Fibroblast of the aortic adventitia (primary cell): ENCODE data around the gene PARD3B. TPM values are rescaled to one million over a fixed set of nuclear protein-coding genes. Genes with fewer than 3 reads are reported as not detected.

Experiments
- DNase-seq: peaks from one replicate; pipeline ENCODE4 v3.0.0-alpha.2; 2010; ENCODE audit warnings: low read depth
- H3K4me3 ChIP-seq: 2 replicates; pipeline ENCODE4 v1.5.1; 2011; ENCODE audit warnings: low read depth, mild to moderate bottlenecking, control low read depth, low read length, moderate library complexity
- CTCF ChIP-seq: IDR thresholded peaks from 2 replicates; pipeline ENCODE4 v1.5.1; 2011; ENCODE audit warnings: mild to moderate bottlenecking, low read length, control low read depth, inconsistent platforms; ENCODE audit not compliant: insufficient read depth
- total RNA-seq: library from RNA; depleted of rRNA; stranded (reverse); fragments of >200 nt; gene quantifications from 2 replicates; pipeline ENCODE4 v1.2.3, GENCODE V29; 2012; ENCODE audit warnings: low replicate concordance

PARD3B gene
- total RNA-seq, 1 donor, result 15.9 TPM

- TF ChIP-seq CTCF, result no peak
- no peak overlapping the region for H3K4me3 ChIP-seq
- DNase-seq, result no peak
Measured at GRCh38 chr2:204824751-204825453, 279.6 kb downstream of the PARD3B start.

- no peak for TF ChIP-seq CTCF
- no peak for DNase-seq
Measured at GRCh38 chr2:204825681-204826080, 280.4 kb downstream of the PARD3B start.

GRCh38 chr2:204827701-204828590 is 282.7 kb downstream of the PARD3B start:
- no peak for TF ChIP-seq CTCF
- DNase-seq, result no peak
- H3K4me3 ChIP-seq, result no peak overlapping the region

More at GRCh38 chr2:204825681-204826080, 280.4 kb downstream of the PARD3B start:
- H3K4me3 ChIP-seq, result no peak overlapping the region

GRCh38 chr2:204834716-204835384 is 289.6 kb downstream of the PARD3B start:
- H3K4me3 ChIP-seq, result no peak overlapping the region
- no peak for DNase-seq
- no peak for TF ChIP-seq CTCF

- no peak overlapping the region for H3K4me3 ChIP-seq
- no peak for TF ChIP-seq CTCF
- DNase-seq, result no peak
Measured at GRCh38 chr2:204835786-204836185, 290.5 kb downstream of the PARD3B start.

GRCh38 chr2:204840504-204840903 is 295.2 kb downstream of the PARD3B start:
- TF ChIP-seq CTCF, result no peak
- DNase-seq, result no peak
- no peak overlapping the region for H3K4me3 ChIP-seq
